HUES64 (cell line): ENCODE results near the gene MBD6.

ENCODE experiments used
- H3K27ac ChIP-seq: 2 replicates; pipeline ENCODE4 v1.7.0; 2013; ENCODE audit warnings: low read depth, low read length, inconsistent platforms
- H3K27me3 ChIP-seq: 2 replicates; pipeline ENCODE4 v1.6.1; 2013; ENCODE audit warnings: mild to moderate bottlenecking, low read length; ENCODE audit not compliant: insufficient read depth
- H3K36me3 ChIP-seq: 2 replicates; pipeline ENCODE4 v1.6.1; 2013; ENCODE audit warnings: mild to moderate bottlenecking, low read length; ENCODE audit not compliant: insufficient read depth
- H3K4me1 ChIP-seq: 2 replicates; pipeline ENCODE4 v1.6.1; 2013; ENCODE audit warnings: mild to moderate bottlenecking, low read length, moderate library complexity; ENCODE audit not compliant: insufficient read depth
- H3K4me3 ChIP-seq: 2 replicates; pipeline ENCODE4 v1.5.1; 2013; ENCODE audit warnings: mild to moderate bottlenecking, low read length, moderate library complexity
- H3K9ac ChIP-seq: 2 replicates; pipeline ENCODE4 v1.6.1; 2013; ENCODE audit warnings: mild to moderate bottlenecking, low read depth, low read length
- H3K9me3 ChIP-seq: 2 replicates; pipeline ENCODE4 v1.6.1; 2013; ENCODE audit warnings: low read depth, low read length; ENCODE audit not compliant: insufficient read depth
- WGBS: fragments of 150-250, 120-280 bp; methylation state at CpG from one replicate; pipeline ENCODE4 v1.1.7; 2013; ENCODE audit warnings: missing lambda C conversion rate; 5-methylcytosine and 5-hydroxymethylcytosine counted together

The MBD6 gene

DNA sequence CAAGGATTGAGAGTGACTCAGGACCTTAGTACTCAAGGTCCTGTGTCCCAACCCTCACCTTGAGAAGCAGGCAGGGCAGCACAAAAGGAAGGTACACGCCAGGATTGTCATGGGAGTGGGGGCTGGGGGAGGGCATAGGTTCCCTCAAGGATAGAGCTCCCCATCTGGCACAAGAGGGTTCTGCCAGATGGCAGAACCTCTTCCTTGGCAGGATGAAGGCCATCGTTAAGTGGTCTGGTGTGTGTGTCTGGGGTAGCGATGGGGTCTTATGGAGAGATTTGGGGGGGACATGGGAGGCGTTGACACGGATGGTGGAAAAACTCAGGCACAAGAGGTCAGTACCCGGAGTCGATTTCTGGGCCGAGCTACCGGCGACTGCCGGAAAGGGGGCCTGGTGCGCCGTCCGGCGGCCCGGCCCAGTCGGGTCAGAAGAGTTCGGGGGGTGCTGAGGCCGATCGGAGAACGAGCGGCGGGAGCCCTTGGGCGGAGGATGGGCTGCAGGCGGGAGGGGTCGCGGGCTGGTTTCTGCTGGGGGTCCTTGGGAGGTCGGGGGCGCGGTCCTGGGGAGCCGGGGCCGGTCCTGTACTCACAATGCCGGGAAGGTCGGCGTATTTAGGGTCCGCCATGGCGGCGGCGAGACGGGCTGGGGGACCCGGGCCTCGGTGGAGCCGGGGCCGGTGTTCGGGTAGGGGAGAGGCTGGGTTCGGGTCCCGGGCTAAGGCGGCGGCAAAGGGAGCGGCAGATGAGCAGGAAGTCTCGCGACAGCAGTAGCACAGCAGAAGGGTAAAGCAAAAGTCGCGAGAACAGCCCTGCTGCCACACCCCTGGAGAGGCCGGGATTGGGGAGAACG lies 24.0 kb downstream of the MBD6 start, which contains the start of gene DCTN2:
DCTN2 (minus strand) TSS at position 755 of the 850 bp plus-strand sequence; CDS start at position 626, 129 bp downstream.
- peaks cover 24% of the 10 kb centered on the region for H3K4me1 ChIP-seq
- H3K27ac ChIP-seq: peak within 1 kb of the TSS; percentile 27; the same call in 1 of the 2 replicates
- H3K9ac ChIP-seq: peak within 1 kb of the TSS; percentile 84
- peaks cover 25% of the 10 kb centered on the region; the same call in 1 of the 2 replicates for H3K27me3 ChIP-seq
- peak within 1 kb of the TSS; percentile 81 for H3K4me3 ChIP-seq
- peaks cover 16% of the 10 kb centered on the region; the same call in 1 of the 2 replicates for H3K36me3 ChIP-seq
- WGBS: 1% methylated on average over 56 of the region's 56 CpGs
- no peaks in the 10 kb centered on the region for H3K9me3 ChIP-seq

GRCh38 chr12:57547288-57548012 lies 24.8 kb downstream of the MBD6 start:
- H3K27ac ChIP-seq: no peak overlapping the region
- 34% methylated on average over 5 of the region's 9 CpGs for WGBS
- peak overlapping the region; percentile 81 for H3K4me3 ChIP-seq
- H3K36me3 ChIP-seq: 0 out of 2 replicates have a peak, but pooled peaks cover 8% of the 10 kb centered on the region
- H3K9ac ChIP-seq: no peak overlapping the region
- peaks cover 32% of the 10 kb centered on the region for H3K4me1 ChIP-seq
- peaks cover 25% of the 10 kb centered on the region; the same call in 1 of the 2 replicates for H3K27me3 ChIP-seq
- H3K9me3 ChIP-seq: no peaks in the 10 kb centered on the region

DNA sequence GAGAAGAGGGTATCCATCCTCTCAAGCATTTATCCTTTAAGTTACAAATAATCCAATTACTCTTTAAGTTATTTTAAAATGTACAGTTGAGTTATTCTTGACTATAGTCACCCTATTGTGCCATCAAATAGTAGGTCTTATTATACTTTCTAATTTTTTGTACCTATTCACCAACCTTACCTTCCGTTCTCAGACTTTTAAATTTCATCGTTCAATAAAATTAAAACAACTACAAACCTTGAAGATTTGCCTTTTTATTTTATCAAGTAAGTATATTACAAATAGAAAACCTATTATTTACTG lies 25.3 kb downstream of the MBD6 start:
- Histone ChIP-seq H3K9me3 (no peaks in the 10 kb centered on the region), H3K27me3 (peaks cover 25% of the 10 kb centered on the region; the same call in 1 of the 2 replicates), H3K36me3 (0 out of 2 replicates have a peak, but pooled peaks cover 8% of the 10 kb centered on the region), H3K27ac (no peak overlapping the region), H3K9ac (no peak overlapping the region), H3K4me1 (peaks cover 36% of the 10 kb centered on the region), H3K4me3 (no peak overlapping the region)
- WGBS: 85% methylated on average over 2 of the region's 2 CpGs

DNA sequence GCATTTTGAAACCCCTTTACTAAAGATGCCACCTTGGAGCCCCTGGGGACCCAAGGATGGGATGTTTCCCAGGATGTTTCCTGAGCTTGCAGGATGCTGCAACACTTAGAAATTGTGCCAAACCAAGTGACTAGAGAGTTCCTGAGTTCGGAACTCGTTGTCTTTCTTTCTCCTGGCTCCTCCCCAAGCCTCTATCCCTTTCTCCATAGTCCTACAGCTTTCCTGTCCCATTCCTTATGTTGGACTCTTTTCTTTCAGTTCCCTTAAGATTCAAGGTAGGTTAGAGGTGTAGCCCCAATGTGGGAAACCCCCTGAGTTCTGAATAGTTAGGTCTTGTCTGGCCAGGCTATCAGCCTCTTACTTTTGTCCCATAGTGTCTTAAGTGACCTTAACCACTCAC lies 25.9 kb downstream of the MBD6 start:
- Histone ChIP-seq H3K4me1 (peaks cover 39% of the 10 kb centered on the region), H3K9me3 (no peaks in the 10 kb centered on the region), H3K27ac (no peak overlapping the region), H3K27me3 (peaks cover 25% of the 10 kb centered on the region; the same call in 1 of the 2 replicates), H3K36me3 (0 out of 2 replicates have a peak, but pooled peaks cover 8% of the 10 kb centered on the region), H3K4me3 (no peak overlapping the region), H3K9ac (no peak overlapping the region)
- 68% methylated on average over 2 of the region's 2 CpGs for WGBS

- H3K36me3 ChIP-seq: 0 out of 2 replicates have a peak, but pooled peaks cover 8% of the 10 kb centered on the region
- H3K9me3 ChIP-seq: no peaks in the 10 kb centered on the region
- WGBS: 22% methylated on average over 12 of the region's 13 CpGs
- peaks cover 25% of the 10 kb centered on the region; the same call in 1 of the 2 replicates for H3K27me3 ChIP-seq
- peaks cover 39% of the 10 kb centered on the region for H3K4me1 ChIP-seq
- H3K27ac ChIP-seq: no peak overlapping the region
- peak overlapping the region; percentile 91 for H3K4me3 ChIP-seq
- H3K9ac ChIP-seq: no peak overlapping the region
These were observed 26.7 kb downstream of the MBD6 start for GRCh38 chr12:57549203-57549908.

DNA sequence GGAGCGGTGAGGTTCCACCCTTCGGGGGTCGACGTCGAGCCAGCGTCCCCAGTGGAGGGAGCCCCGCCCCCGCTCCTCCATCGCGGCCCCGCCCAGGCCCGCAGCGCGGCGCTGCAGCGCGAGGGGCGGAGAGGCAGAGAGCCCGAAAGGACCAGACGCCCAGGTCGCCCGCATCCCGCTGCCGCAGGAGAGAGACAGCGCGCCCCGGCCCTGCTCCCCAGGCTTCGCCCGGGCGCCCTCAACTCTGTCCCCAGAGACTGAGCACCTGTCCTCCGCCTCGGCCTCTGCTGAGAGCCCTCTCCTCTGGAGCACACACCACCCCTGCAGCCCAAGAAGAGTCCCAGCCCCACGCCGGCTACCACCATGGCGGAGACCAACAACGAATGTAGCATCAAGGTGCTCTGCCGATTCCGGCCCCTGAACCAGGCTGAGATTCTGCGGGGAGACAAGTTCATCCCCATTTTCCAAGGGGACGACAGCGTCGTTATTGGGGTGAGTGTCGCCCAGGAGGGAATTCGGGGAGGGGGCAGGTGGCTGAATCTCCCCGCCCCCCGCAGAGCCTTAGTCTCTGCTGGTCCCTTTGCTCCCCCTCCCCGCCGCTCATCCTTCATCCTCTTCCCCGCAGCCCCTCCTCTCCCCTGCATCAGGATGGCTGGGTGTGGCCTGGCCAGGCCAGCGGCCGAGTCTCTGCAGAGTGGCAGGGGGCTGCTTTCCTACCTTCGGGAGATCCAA lies 27.5 kb downstream of the MBD6 start, which contains the start of gene KIF5A:
KIF5A (plus strand) TSS at position 136 of the 732 bp plus-strand sequence; CDS start at position 364, 228 bp downstream.
- Histone ChIP-seq H3K27me3 (peaks cover 25% of the 10 kb centered on the region; the same call in 1 of the 2 replicates), H3K4me1 (peaks cover 39% of the 10 kb centered on the region), H3K27ac (no peak within 1 kb of the TSS), H3K36me3 (0 out of 2 replicates have a peak, but pooled peaks cover 3% of the 10 kb centered on the region), H3K9me3 (no peaks in the 10 kb centered on the region), H3K9ac (peak within 1 kb of the TSS; percentile 53; the same call in 1 of the 2 replicates), H3K4me3 (peak within 1 kb of the TSS; percentile 91)
- under 1% methylated on average over 52 of the region's 52 CpGs for WGBS

DNA sequence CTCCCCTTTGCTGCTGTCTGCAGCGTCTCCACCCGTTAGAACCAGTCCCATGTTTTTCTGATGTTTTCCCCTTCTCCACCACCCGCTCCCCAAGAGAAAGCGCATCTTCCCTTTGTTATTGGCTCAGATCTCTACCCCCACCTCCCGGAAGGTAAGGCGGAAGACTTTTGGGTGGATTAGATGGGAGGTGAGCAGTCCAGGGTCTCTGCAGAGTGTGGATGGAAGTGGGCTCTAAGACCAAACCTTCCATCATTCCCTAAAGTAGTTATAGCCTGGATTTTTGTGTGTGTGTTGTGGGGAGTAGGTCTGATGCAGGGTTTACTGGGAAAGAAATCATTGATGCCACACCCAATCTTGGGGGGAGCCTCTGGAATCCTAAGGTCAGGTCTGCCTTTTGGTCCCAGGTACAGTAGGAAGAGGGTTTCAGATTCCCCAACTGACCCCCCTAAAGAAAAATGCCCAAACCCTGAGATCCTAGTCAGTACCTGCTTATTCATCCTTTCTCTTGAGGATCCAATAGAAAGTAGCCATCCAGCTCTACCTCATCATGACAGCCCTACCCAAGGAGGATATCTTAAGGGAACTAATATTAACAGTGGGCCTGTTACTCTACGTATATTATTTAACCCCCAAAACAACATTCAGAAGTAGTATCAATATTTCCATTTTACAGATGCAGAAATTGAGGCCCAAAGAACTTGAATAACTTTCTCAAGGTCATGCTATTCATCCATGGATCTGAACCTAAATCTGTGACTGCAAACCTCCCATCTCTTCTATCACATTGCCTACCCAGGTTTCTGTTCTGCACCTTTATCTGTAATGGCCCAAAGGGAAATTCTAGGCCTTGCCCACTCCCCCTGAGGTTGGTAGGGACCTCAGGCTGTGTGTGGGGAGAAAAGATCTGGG lies 28.3 kb downstream of the MBD6 start:
- Histone ChIP-seq H3K27me3 (peaks cover 25% of the 10 kb centered on the region; the same call in 1 of the 2 replicates), H3K9me3 (no peaks in the 10 kb centered on the region), H3K4me1 (peaks cover 36% of the 10 kb centered on the region), H3K27ac (no peak overlapping the region), H3K36me3 (no peaks in the 10 kb centered on the region), H3K9ac (peak overlapping the region; percentile 24; the same call in 1 of the 2 replicates), H3K4me3 (peak overlapping the region; percentile 91)
- WGBS: 36% methylated on average over 6 of the region's 7 CpGs

DNA sequence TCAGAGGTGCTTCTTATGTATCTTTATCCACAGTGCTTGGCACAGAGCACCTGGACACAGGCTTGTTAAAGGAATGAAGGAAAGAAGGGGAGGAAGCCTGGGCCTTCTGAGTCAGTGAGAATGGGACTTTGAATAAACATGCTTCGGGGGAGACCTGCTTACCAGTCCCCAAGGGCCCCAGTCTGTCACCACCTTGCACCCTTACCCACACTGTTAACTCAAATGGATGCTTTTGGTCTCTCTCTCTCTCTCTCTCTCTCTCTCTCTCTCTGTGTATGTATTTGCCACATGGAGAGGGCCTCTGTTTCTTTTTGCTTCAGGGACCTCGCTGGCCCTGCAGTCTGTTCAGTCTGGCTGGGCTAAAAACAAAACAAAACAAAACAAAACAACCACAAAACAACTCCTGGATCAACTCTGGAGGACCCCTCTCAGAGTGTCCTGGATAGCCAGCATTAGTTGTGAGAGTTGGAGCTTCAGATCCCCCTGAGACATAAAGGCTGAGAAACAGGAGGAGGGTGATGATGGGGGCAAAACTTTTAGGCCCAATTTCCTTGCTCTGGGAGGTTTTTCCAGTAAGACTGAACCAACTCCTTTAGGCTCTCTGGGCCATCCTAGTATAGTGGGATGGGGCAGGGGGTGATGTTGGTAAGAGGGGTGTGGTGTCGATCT lies 29.1 kb downstream of the MBD6 start:
- Histone ChIP-seq H3K27me3 (peaks cover 25% of the 10 kb centered on the region; the same call in 1 of the 2 replicates), H3K4me3 (no peak overlapping the region), H3K9ac (no peak overlapping the region), H3K36me3 (0 out of 2 replicates have a peak, but pooled peaks cover under 1% of the 10 kb centered on the region), H3K4me1 (peaks cover 31% of the 10 kb centered on the region), H3K27ac (no peak overlapping the region), H3K9me3 (no peaks in the 10 kb centered on the region)
- 80% methylated on average over 3 of the region's 3 CpGs for WGBS

GRCh38 chr12:57552306-57552651 lies 29.7 kb downstream of the MBD6 start:
- Histone ChIP-seq H3K27me3 (peaks cover 25% of the 10 kb centered on the region; the same call in 1 of the 2 replicates), H3K36me3 (0 out of 2 replicates have a peak, but pooled peaks cover 2% of the 10 kb centered on the region), H3K9me3 (no peaks in the 10 kb centered on the region), H3K27ac (no peak overlapping the region), H3K9ac (no peak overlapping the region), H3K4me3 (no peak overlapping the region), H3K4me1 (peaks cover 31% of the 10 kb centered on the region)
- WGBS: 75% methylated on average over 2 of the region's 2 CpGs
